ENCODE measurements around the gene CSPG5.

CSPG5 gene

DNA sequence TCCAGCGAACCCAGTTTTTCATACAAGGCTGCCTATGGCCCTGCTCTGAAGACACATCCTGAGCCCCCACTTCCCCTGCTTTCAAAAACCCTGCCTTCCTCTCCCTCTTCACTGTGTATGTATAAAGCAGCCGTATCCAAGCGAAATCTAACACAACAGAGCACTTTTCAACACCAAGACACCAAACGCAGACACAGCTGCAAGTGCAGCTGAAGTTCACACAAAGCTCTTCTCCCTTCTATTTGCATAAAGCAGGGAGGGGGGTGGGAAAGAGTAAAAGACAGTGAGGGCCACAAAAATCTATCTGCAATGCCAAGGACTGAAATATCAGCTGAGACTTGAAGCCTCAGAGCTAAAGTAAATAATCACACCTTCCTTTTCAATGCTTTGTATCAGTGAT is 35.1 kb upstream of the CSPG5 start:
- no peaks in the 10 kb centered on the region for H3K27me3 ChIP-seq
- TF ChIP-seq, protein P1, sequence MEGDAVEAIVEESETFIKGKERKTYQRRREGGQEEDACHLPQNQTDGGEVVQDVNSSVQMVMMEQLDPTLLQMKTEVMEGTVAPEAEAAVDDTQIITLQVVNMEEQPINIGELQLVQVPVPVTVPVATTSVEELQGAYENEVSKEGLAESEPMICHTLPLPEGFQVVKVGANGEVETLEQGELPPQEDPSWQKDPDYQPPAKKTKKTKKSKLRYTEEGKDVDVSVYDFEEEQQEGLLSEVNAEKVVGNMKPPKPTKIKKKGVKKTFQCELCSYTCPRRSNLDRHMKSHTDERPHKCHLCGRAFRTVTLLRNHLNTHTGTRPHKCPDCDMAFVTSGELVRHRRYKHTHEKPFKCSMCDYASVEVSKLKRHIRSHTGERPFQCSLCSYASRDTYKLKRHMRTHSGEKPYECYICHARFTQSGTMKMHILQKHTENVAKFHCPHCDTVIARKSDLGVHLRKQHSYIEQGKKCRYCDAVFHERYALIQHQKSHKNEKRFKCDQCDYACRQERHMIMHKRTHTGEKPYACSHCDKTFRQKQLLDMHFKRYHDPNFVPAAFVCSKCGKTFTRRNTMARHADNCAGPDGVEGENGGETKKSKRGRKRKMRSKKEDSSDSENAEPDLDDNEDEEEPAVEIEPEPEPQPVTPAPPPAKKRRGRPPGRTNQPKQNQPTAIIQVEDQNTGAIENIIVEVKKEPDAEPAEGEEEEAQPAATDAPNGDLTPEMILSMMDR (IDR thresholded peaks at IDR 0.05; ENCODE audit: low read depth, low read length), result no peak
- no peak for DNase-seq
- no peaks in the 10 kb centered on the region for H3K9me3 ChIP-seq
- no peaks in the 10 kb centered on the region for H3K4me1 ChIP-seq
- H3K4me3 ChIP-seq (ENCODE audit: low read depth, low read length), result no peak overlapping the region
- peaks cover 30% of the 10 kb centered on the region for H3K36me3 ChIP-seq

DNA sequence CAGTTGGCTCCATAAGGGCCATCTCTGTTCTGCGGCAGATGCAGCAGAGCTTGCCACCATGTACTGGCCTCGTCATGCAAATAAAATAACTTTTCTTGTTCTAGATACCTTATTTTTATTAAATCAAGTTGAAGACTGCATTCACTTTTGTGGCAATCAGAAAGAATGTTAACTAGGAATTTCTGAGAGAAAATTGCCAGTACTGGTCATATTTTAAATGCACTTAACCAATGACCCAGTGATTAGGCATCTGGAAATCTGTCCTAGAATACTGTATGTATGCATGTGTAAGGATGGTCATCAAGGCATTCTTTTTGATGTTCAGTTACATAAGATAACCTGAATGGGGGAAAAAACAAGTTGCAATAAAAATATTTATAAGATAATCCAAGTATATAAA is 34.2 kb upstream of the CSPG5 start:
- no peaks in the 10 kb centered on the region for H3K27me3 ChIP-seq

GRCh38 chr3:47612178-47612577 is 33.5 kb upstream of the CSPG5 start:
- DNase-seq, result no peak
- no peak overlapping the region for H3K4me3 ChIP-seq (ENCODE audit: low read depth, low read length)
- H3K4me1 ChIP-seq, result no peaks in the 10 kb centered on the region
- peaks cover 33% of the 10 kb centered on the region for H3K36me3 ChIP-seq
- H3K9me3 ChIP-seq, result no peaks in the 10 kb centered on the region
- TF ChIP-seq, protein P1 (IDR thresholded peaks at IDR 0.05; ENCODE audit: low read depth, low read length), result no peak
- no peaks in the 10 kb centered on the region for H3K27me3 ChIP-seq

More for the DNA sequence above, 34.2 kb upstream of the CSPG5 start:
- TF ChIP-seq, protein P1 (IDR thresholded peaks at IDR 0.05; ENCODE audit: low read depth, low read length), result no peak
- no peaks in the 10 kb centered on the region for H3K4me1 ChIP-seq
- peaks cover 32% of the 10 kb centered on the region for H3K36me3 ChIP-seq
- DNase-seq, result no peak
- H3K4me3 ChIP-seq (ENCODE audit: low read depth, low read length), result no peak overlapping the region
- no peaks in the 10 kb centered on the region for H3K9me3 ChIP-seq

- TF ChIP-seq, protein P1 (IDR thresholded peaks at IDR 0.05; ENCODE audit: low read depth, low read length), result no peak
- no peaks in the 10 kb centered on the region for H3K9me3 ChIP-seq
- H3K36me3 ChIP-seq, result peaks cover 30% of the 10 kb centered on the region
- no peaks in the 10 kb centered on the region for H3K4me1 ChIP-seq
- no peak for DNase-seq
- no peaks in the 10 kb centered on the region for H3K27me3 ChIP-seq
- H3K4me3 ChIP-seq (ENCODE audit: low read depth, low read length), result no peak overlapping the region
Measured at GRCh38 chr3:47611576-47611975, 32.9 kb upstream of the CSPG5 start.

- no peaks in the 10 kb centered on the region for H3K9me3 ChIP-seq
- H3K4me3 ChIP-seq (ENCODE audit: low read depth, low read length), result no peak overlapping the region
- H3K27me3 ChIP-seq, result no peaks in the 10 kb centered on the region
- H3K36me3 ChIP-seq, result peaks cover 30% of the 10 kb centered on the region
- no peak for DNase-seq
- no peaks in the 10 kb centered on the region for H3K4me1 ChIP-seq
- TF ChIP-seq, protein P1 (IDR thresholded peaks at IDR 0.05; ENCODE audit: low read depth, low read length), result no peak
Measured at GRCh38 chr3:47610583-47610982, 31.9 kb upstream of the CSPG5 start.

DNA sequence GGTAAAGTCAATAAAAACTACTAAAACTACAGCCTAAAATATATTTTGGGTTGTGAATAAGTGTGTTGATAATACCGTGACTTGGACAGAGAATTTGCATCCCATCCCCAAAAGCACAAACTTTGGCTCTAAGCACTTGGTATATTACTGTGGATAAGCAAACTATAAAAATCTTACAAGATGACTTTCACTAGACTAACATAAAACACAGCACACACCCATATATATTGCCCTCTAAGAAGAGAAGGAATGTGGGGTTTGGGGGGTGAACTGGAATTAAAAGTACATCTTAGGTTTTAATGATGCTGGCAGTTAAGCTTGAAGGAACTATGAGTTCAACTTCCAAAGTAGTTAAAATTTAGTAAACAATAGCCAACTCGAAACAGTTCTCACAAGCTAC is 28.7 kb upstream of the CSPG5 start:
- no peaks in the 10 kb centered on the region for H3K9me3 ChIP-seq
- no peak overlapping the region for H3K4me3 ChIP-seq (ENCODE audit: low read depth, low read length)
- H3K27me3 ChIP-seq, result no peaks in the 10 kb centered on the region
- DNase-seq, result no peak
- TF ChIP-seq, protein P1 (IDR thresholded peaks at IDR 0.05; ENCODE audit: low read depth, low read length), result no peak
- H3K4me1 ChIP-seq, result no peaks in the 10 kb centered on the region
- peaks cover 30% of the 10 kb centered on the region for H3K36me3 ChIP-seq
